Measurements from ENCODE around the gene TADA2A.
"Not testable (repeated sequence)": the region's sequence is repeated elsewhere in the genome, so short reads cannot be mapped to it uniquely, and the experiment has no call there.

Gene TADA2A

GRCh38 chr17:37493249-37494027, 86.8 kb downstream of the TADA2A start:
- DNase-seq (ENCODE audit: low read depth in 2 of 2): no peak

GRCh38 chr17:37494401-37494831, 87.7 kb downstream of the TADA2A start:
- no peak for DNase-seq (ENCODE audit: low read depth in 2 of 2)

GRCh38 chr17:37494971-37495370, 88.3 kb downstream of the TADA2A start:
- DNase-seq (ENCODE audit: low read depth in 2 of 2): no peak

- no peak for DNase-seq (ENCODE audit: low read depth in 2 of 2)
Observed at GRCh38 chr17:37500378-37500777, 93.7 kb downstream of the TADA2A start.

- DNase-seq (ENCODE audit: low read depth in 2 of 2): no peak
Observed at GRCh38 chr17:37502009-37502936, 95.6 kb downstream of the TADA2A start.

- DNase-seq (ENCODE audit: low read depth in 2 of 2): no peak
Observed at GRCh38 chr17:37503148-37503547, 96.5 kb downstream of the TADA2A start.

GRCh38 chr17:37505333-37505732, 98.6 kb downstream of the TADA2A start:
- DNase-seq (ENCODE audit: low read depth in 2 of 2): no peak

GRCh38 chr17:37506678-37507077, 100.0 kb downstream of the TADA2A start:
- DNase-seq (ENCODE audit: low read depth in 2 of 2): no peak

GRCh38 chr17:37507111-37507510, 100.4 kb downstream of the TADA2A start:
- DNase-seq (ENCODE audit: low read depth in 2 of 2): no peak

GRCh38 chr17:37510056-37510455, 103.4 kb downstream of the TADA2A start:
- no peak for DNase-seq (ENCODE audit: low read depth in 2 of 2)

GRCh38 chr17:37511642-37512041, 105.0 kb downstream of the TADA2A start:
- DNase-seq (ENCODE audit: low read depth in 2 of 2): not testable (repeated sequence)

- DNase-seq (ENCODE audit: low read depth in 2 of 2): no peak
Observed at GRCh38 chr17:37512442-37513068, 105.9 kb downstream of the TADA2A start.

- DNase-seq (ENCODE audit: low read depth in 2 of 2): no peak
Observed at GRCh38 chr17:37513711-37514110, 107.0 kb downstream of the TADA2A start.

- DNase-seq (ENCODE audit: low read depth in 2 of 2): no peak
Observed at GRCh38 chr17:37516127-37516571, 109.5 kb downstream of the TADA2A start.

GRCh38 chr17:37517881-37518280, 111.2 kb downstream of the TADA2A start:
- no peak for DNase-seq (ENCODE audit: low read depth in 2 of 2)

GRCh38 chr17:37518826-37519225, 112.1 kb downstream of the TADA2A start:
- DNase-seq (ENCODE audit: low read depth in 2 of 2): no peak

- no peak for DNase-seq (ENCODE audit: low read depth in 2 of 2)
Observed at GRCh38 chr17:37519251-37519985, 112.7 kb downstream of the TADA2A start.

- DNase-seq (ENCODE audit: low read depth in 2 of 2): no peak
Observed at GRCh38 chr17:37520174-37520573, 113.5 kb downstream of the TADA2A start.

- DNase-seq (ENCODE audit: low read depth in 2 of 2): no peak
Observed at GRCh38 chr17:37521821-37522220, 115.1 kb downstream of the TADA2A start.

GRCh38 chr17:37523715-37524219, 117.1 kb downstream of the TADA2A start:
- no peak for DNase-seq (ENCODE audit: low read depth in 2 of 2)

- no peak for DNase-seq (ENCODE audit: low read depth in 2 of 2)
Observed at GRCh38 chr17:37527249-37527851, 120.7 kb downstream of the TADA2A start.

Data from stimulated activated CD8-positive, alpha-beta memory T cell treated with anti-CD3 and anti-CD28 coated beads, Interleukin-2, amount 100 ng/mL, for 1 hour (primary cell).